ENCODE measurements around the gene LCN9. TPM values are rescaled to one million over a fixed set of nuclear protein-coding genes. Genes with fewer than 3 reads are reported as not detected.

LCN9 gene
- total and polyA plus RNA-seq, 9 of the 15 experiments (the other 6 are each of a cell fraction or from before 2014, with no cell fraction given): not detected

GRCh38 chr9:135665795-135666189, 2.7 kb downstream of the LCN9 start:
- peaks cover 0 to 4% of the 10 kb centered on the region in 2 experiments; a peak in 1 of 5 replicates for H3K4me1 ChIP-seq (replicated peaks in 1 of 2; ENCODE audit: control insufficient read depth in 2 of 2, insufficient read depth in 2 of 2, low read length in 2 of 2)
- intact Hi-C loops (cut with micrococcal nuclease) (no loop called here), in situ Hi-C loops (cut with MboI) (no loop called here)
- H3K4me2 ChIP-seq (ENCODE audit: insufficient read depth, low read length): no peak overlapping the region
- H4K20me1 ChIP-seq (replicated peaks; ENCODE audit: control insufficient read depth, insufficient read depth, low read length): peaks cover 7% of the 10 kb centered on the region; the same call in 1 of the 2 replicates
- POLR2A ChIA-PET: interaction anchor here (0.6 to 0.8 kb wide), 2 partner anchors 18 to 24 kb away, joined by 3 read pairs; no protein-coding TSS in a partner anchor
- CTCF ChIA-PET (ENCODE audit: low intra/inter-chr PET ratio): no interaction called here
- H2AFZ ChIP-seq (ENCODE audit: low read depth, low read length): no peak overlapping the region
- no peaks in the 10 kb centered on the region for H3K36me3 ChIP-seq (ENCODE audit: control insufficient read depth, insufficient read depth, low read length)
- WGBS (ENCODE audit: insufficient coverage, low coverage, missing lambda C conversion rate): 3% methylated on average over 6 of the region's 12 CpGs
- no peaks in the 10 kb centered on the region for H3K79me2 ChIP-seq (ENCODE audit: control insufficient read depth, insufficient read depth, low read length)
- FAIRE-seq (no peak), DNase-seq (ENCODE audit: extremely low read depth in 1 of 4, low spot score in 3 of 4) (no peak), ATAC-seq (no peak)
- peaks cover 18 to 52% of the 10 kb centered on the region in 2 experiments; a peak in 4 of 5 replicates for H3K27me3 ChIP-seq (ENCODE audit: control insufficient read depth in 2 of 2, insufficient read depth in 2 of 2, low read length in 2 of 2)
- no peaks in the 10 kb centered on the region for H3K9me3 ChIP-seq (replicated peaks; ENCODE audit: control insufficient read depth, insufficient read depth, low read depth, low read length)
- no TSS peak for BruUV-seq (replicated peaks)
- H3K9me1 ChIP-seq (ENCODE audit: control insufficient read depth, insufficient read depth, low read length): no peaks in the 10 kb centered on the region
- H3K4me3 ChIP-seq: no peak overlapping the region
- H3K9ac ChIP-seq (ENCODE audit: insufficient read depth in 1 of 2, low read depth in 2 of 2, low read length in 2 of 2): no peak overlapping the region
- no peak overlapping the region for H3K27ac ChIP-seq (ENCODE audit: extremely low read depth, low read depth, low read length)
- TF ChIP-seq FOXP1 (CRISPR knock-in tag; IDR thresholded peaks at IDR 0.05) (no peak), ILK (tag; IDR thresholded peaks at IDR 0.05; ENCODE audit: borderline replicate concordance, low read depth) (no peak), SPI1 (IDR thresholded peaks at IDR 0.05; ENCODE audit: borderline replicate concordance, low read depth, low read length) (no peak), KDM4B (IDR thresholded peaks at IDR 0.05; ENCODE audit: borderline replicate concordance in 2 of 2, low read depth in 1 of 2) (no peak), NFE2L1 (tag; IDR thresholded peaks at IDR 0.05; ENCODE audit: borderline replicate concordance, low read depth) (no peak), HES1 (IDR thresholded peaks at IDR 0.05; ENCODE audit: low read depth) (no peak), NCOA4 (IDR thresholded peaks at IDR 0.05; ENCODE audit: partially characterized antibody) (no peak), PCBP2 (IDR thresholded peaks at IDR 0.05; ENCODE audit: low read depth, low read length, poor library complexity, severe bottlenecking) (no peak), ILF3 (IDR thresholded peaks at IDR 0.05; ENCODE audit: borderline replicate concordance) (no peak), DNMT1 (IDR thresholded peaks at IDR 0.05) (no peak), CHD4 (IDR thresholded peaks at IDR 0.05; ENCODE audit: insufficient read depth, insufficient replicate concordance, low read depth, low read length, poor library complexity, severe bottlenecking) (no peak), SP2 (IDR thresholded peaks at IDR 0.05; ENCODE audit: extremely low read depth, low read depth, low read length, poor library complexity, severe bottlenecking) (no peak), BRCA1 (IDR thresholded peaks at IDR 0.05) (no peak), BRCA1 (CRISPR knock-in tag; IDR thresholded peaks at IDR 0.05) (no peak), MLX (CRISPR knock-in tag; conservative IDR thresholded peaks at IDR 0.05) (no peak), CHCHD3 (CRISPR knock-in tag; IDR thresholded peaks at IDR 0.05) (no peak), JUNB (CRISPR knock-in tag; conservative IDR thresholded peaks at IDR 0.05) (no peak), ZHX1 (conservative IDR thresholded peaks at IDR 0.05; ENCODE audit: low read length) (no peak)

All from K562 (cell line).